Neural progenitor cell (in vitro differentiated cells): ENCODE data around the gene FLNA.

Source experiments
- EZH2 ChIP-seq: fragments of 200-600 bp; sonication (generic); IDR thresholded peaks from 2 replicates; pipeline ENCODE4 v1.6.1; 2017; ENCODE audit warnings: antibody characterized with exemption, mild to moderate bottlenecking, moderate library complexity
- TF ChIP-seq, protein P1 (sequence below): fragments of 200-600 bp; sonication (generic); IDR thresholded peaks from 2 replicates; pipeline ENCODE4 v1.5.1; 2017; ENCODE audit warnings: antibody characterized with exemption, mild to moderate bottlenecking

DNA sequence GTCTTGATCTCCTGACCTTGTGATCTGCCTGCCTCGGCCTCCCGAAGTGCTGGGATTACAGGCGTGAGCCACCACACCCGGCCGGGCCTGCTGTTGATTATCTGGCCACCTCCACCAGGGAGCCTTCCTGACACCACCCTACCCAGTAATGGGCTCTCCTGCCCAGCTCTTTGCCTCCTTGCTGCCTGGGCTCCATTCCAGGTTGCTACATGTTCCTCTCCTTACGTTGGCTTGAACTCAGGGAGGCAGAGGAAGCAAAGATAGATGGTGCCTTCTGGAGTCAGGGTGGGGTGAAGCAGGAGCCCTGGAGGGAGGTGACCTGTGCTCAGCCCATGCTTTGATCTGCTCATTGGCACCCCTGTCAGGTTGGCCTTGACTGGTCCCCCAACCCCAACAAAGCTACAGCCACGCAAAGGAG lies 26.3 kb downstream of the FLNA start:
- TF ChIP-seq, protein P1, sequence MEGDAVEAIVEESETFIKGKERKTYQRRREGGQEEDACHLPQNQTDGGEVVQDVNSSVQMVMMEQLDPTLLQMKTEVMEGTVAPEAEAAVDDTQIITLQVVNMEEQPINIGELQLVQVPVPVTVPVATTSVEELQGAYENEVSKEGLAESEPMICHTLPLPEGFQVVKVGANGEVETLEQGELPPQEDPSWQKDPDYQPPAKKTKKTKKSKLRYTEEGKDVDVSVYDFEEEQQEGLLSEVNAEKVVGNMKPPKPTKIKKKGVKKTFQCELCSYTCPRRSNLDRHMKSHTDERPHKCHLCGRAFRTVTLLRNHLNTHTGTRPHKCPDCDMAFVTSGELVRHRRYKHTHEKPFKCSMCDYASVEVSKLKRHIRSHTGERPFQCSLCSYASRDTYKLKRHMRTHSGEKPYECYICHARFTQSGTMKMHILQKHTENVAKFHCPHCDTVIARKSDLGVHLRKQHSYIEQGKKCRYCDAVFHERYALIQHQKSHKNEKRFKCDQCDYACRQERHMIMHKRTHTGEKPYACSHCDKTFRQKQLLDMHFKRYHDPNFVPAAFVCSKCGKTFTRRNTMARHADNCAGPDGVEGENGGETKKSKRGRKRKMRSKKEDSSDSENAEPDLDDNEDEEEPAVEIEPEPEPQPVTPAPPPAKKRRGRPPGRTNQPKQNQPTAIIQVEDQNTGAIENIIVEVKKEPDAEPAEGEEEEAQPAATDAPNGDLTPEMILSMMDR, result no peak
- TF ChIP-seq EZH2, result no peak
